ENCODE measurements around the gene OOSP4A.

Gene OOSP4A

DNA sequence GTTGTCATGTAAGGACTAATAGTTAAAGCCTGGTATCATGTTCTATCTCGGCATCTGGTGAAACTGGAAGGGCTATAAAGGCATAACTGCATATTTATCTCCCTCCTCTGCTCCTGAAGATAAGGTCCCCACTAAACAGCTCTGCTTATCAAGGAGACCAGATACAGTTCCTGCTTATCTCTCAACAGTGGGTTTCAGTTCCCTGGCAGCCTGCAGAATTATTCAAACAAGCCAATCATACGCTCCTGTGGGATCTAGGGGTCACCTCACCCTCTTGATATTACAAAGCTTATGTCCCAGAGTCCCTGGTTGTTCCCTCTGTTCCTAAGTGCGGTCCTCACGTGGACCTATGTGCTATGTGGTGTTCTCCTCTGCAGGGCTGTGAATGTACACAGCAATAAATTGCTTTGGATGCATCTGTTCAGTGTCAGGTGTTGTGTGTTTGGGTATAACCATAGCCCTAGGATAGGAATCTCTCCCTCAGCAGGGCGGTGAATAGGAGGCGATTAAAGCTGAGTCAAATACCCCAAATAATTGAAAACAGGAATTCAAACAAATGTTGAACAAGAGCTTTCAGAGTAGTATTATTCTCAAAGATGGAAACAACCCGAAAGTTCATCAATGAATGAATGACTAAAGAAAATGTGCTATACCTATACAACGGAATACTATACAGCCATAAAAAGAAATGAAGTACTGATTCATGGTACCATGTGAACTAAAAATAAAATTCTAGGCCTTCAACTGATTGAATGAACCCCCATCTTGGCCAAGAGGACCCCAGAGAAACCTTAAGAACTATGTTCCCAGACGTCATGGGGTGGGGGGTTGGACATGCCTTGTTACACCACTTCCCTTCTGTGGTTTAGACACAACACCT lies 3.1 kb upstream of the OOSP4A start:
- H3K4me3 ChIP-seq (ENCODE audit: low read depth, low read length): no peak overlapping the region
- TF ChIP-seq CTCF (IDR thresholded peaks at IDR 0.05; ENCODE audit: low read depth, low read length): no peak

GRCh38 chr11:59962107-59962482 lies 1.7 kb upstream of the OOSP4A start:
- no peak for TF ChIP-seq CTCF (IDR thresholded peaks at IDR 0.05; ENCODE audit: low read depth, low read length)
- H3K4me3 ChIP-seq (ENCODE audit: low read depth, low read length): no peak overlapping the region

DNA sequence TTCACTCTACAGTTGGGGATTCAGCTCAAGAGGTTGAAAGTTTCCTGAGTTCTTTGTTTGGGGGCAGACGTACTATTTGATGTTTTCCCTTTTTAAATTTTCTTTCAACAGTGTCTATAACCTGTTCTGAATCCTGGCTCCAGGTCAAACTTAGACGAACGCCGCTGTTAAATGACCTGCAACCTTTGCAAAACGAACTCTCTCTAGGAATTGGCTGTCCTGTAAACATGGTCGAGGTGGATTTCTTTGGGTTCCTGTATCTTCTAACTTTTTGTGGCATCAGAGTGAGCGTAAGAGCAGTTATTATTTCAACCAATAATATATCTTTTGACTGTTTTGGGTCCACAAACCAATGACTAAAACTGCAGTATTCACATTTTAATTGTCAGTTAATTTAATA lies 1.6 kb downstream of the OOSP4A start:
- H3K4me3 ChIP-seq (ENCODE audit: low read depth, low read length): no peak overlapping the region
- no peak for TF ChIP-seq CTCF (IDR thresholded peaks at IDR 0.05; ENCODE audit: low read depth, low read length)

DNA sequence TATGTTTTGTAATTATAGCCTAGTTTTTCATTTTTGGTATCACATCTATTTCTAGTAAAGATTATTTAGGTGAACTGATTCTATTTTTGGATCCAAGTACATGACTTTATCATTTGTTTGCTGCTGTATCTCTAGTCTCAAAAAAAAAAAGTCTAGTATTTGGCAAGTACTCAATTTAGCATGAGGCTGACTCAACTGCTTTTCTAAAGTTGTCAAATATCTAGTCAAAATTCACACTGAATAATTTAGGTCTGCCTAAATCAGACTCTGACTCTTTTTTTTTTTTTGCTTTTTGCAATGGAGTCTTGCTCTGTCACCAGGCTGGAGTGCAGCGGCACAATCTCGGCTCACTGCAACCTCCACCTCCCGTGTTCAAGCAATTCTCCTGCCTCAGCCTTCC lies 2.4 kb downstream of the OOSP4A start:
- TF ChIP-seq CTCF (IDR thresholded peaks at IDR 0.05; ENCODE audit: low read depth, low read length): no peak
- no peak overlapping the region for H3K4me3 ChIP-seq (ENCODE audit: low read depth, low read length)

DNA sequence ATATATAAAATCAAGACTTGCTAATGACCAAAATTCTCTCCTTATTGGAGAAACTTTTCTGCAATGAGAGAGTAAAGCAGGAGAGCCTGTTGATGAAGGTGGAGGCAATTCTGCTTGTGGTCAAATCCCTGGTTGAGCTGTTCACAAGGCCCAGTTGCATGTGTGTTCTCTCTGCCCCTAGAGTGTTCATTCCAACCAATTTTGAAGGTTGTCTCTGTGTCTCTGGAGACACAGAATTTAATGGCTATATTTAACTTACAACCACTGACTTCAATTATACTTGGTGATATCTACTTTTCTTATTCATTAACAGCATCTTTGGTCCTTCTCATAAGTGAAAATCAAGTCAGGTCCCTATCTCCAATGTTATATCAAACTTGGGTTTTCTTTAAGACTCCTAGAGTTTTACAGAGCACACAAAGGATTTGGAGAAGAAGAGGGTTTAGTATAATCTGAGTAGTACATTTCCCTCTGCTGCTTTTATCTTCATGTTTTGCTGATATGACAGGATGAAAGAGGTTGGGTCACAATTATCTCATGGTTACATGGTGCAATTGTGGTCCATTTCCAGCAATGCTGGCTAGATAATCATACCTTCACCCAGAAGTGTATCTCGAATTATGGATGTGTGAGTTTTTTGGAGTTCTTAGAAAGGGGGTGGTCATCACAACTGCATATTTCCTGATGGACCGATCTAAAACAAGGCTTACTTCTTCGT lies 4.0 kb downstream of the OOSP4A start:
- no peak for TF ChIP-seq CTCF (IDR thresholded peaks at IDR 0.05; ENCODE audit: low read depth, low read length)
- no peak overlapping the region for H3K4me3 ChIP-seq (ENCODE audit: low read depth, low read length)

GRCh38 chr11:59968395-59968783 lies 4.6 kb downstream of the OOSP4A start:
- no peak overlapping the region for H3K4me3 ChIP-seq (ENCODE audit: low read depth, low read length)
- TF ChIP-seq CTCF (IDR thresholded peaks at IDR 0.05; ENCODE audit: low read depth, low read length): no peak

- no peak for TF ChIP-seq CTCF (IDR thresholded peaks at IDR 0.05; ENCODE audit: low read depth, low read length)
- no peak overlapping the region for H3K4me3 ChIP-seq (ENCODE audit: low read depth, low read length)
Measured at GRCh38 chr11:59973097-59973496, 9.3 kb downstream of the OOSP4A start.

Data from WI38 (cell line).